GM21825 (cell line): ENCODE data around the gene SMG6.
"Not testable (repeated sequence)": the region's sequence is repeated elsewhere in the genome, so short reads cannot be mapped to it uniquely, and the experiment has no call there.

Experiments used
- ATAC-seq: cut with Tn5 transposase; IDR thresholded peaks from one replicate; pipeline ENCODE4 v1.9.1; 2021; ENCODE audit warnings: mild to moderate bottlenecking, moderate library complexity; ENCODE audit not compliant: unreplicated experiment

SMG6 gene

GRCh38 chr17:2181897-2182448 lies 121.6 kb downstream of the SMG6 start:
- ATAC-seq: no peak

- no peak for ATAC-seq
Measured at GRCh38 chr17:2181206-2181896, 122.2 kb downstream of the SMG6 start.

GRCh38 chr17:2180768-2181167 lies 122.8 kb downstream of the SMG6 start:
- ATAC-seq: no peak

- ATAC-seq: no peak
Measured at GRCh38 chr17:2179615-2180295, 123.8 kb downstream of the SMG6 start.

GRCh38 chr17:2178798-2179501 lies 124.6 kb downstream of the SMG6 start:
- no peak for ATAC-seq

GRCh38 chr17:2177235-2177811 lies 126.3 kb downstream of the SMG6 start:
- no peak for ATAC-seq

GRCh38 chr17:2176499-2177169 lies 127.0 kb downstream of the SMG6 start:
- ATAC-seq: no peak

- ATAC-seq: no peak
Measured at GRCh38 chr17:2175294-2175628, 128.3 kb downstream of the SMG6 start.

- ATAC-seq: no peak
Measured at GRCh38 chr17:2174468-2175293, 128.9 kb downstream of the SMG6 start.

- ATAC-seq: no peak
Measured at GRCh38 chr17:2174014-2174413, 129.6 kb downstream of the SMG6 start.

- ATAC-seq: no peak
Measured at GRCh38 chr17:2172999-2173398, 130.6 kb downstream of the SMG6 start.

GRCh38 chr17:2172077-2172851 lies 131.3 kb downstream of the SMG6 start:
- no peak for ATAC-seq

- no peak for ATAC-seq
Measured at GRCh38 chr17:2171702-2172076, 131.9 kb downstream of the SMG6 start.

- ATAC-seq: no peak
Measured at GRCh38 chr17:2170023-2170422, 133.6 kb downstream of the SMG6 start.

- ATAC-seq: not testable (repeated sequence)
Measured at GRCh38 chr17:2165723-2166122, 137.9 kb downstream of the SMG6 start.

GRCh38 chr17:2158396-2158780 lies 145.2 kb downstream of the SMG6 start:
- no peak for ATAC-seq

GRCh38 chr17:2157675-2158395 lies 145.8 kb downstream of the SMG6 start:
- no peak for ATAC-seq

- no peak for ATAC-seq
Measured at GRCh38 chr17:2157081-2157480, 146.5 kb downstream of the SMG6 start.

GRCh38 chr17:2156666-2157065 lies 146.9 kb downstream of the SMG6 start:
- no peak for ATAC-seq
